HCT116 (cell line): ENCODE measurements around the gene ABRACL.

Experiments
- CEBPB ChIP-seq: IDR thresholded peaks from 2 replicates; pipeline ENCODE4 v1.6.1; 2012; ENCODE audit warnings: low read depth
- CTCF ChIP-seq, 3 experiments: fragments of 200-600 bp in 1 of 3; sonication (generic) in 1 of 3; IDR thresholded peaks in 2 of 3; conservative IDR thresholded peaks in 1 of 3; 2 replicates each; pipeline ENCODE4 v1.5.1; 2012 to 2017; ENCODE audit warnings: low read depth in 2 of 3, low read length in 2 of 3, antibody characterized with exemption in 1 of 3, borderline replicate concordance in 1 of 3, control low read depth in 1 of 3, mild to moderate bottlenecking in 1 of 3, mixed read lengths in 1 of 3, mixed run types in 1 of 3, moderate library complexity in 1 of 3; ENCODE audit not compliant: insufficient read depth in 1 of 3
- ELF1 ChIP-seq: IDR thresholded peaks from 2 replicates; pipeline ENCODE4 v1.6.1; 2012; ENCODE audit warnings: low read depth, borderline replicate concordance
- EZH2 ChIP-seq: fragments of 200-600 bp; sonication (generic); IDR thresholded peaks from 2 replicates; pipeline ENCODE4 v1.6.1; 2017; ENCODE audit warnings: antibody characterized with exemption, mixed run types
- JUND ChIP-seq: IDR thresholded peaks from 2 replicates; pipeline ENCODE4 v1.6.1; 2012
- MAX ChIP-seq: IDR thresholded peaks from 2 replicates; pipeline ENCODE4 v1.6.1; 2012
- POLR2A ChIP-seq: IDR thresholded peaks from 2 replicates; pipeline ENCODE4 v1.7.0; 2011; ENCODE audit warnings: borderline replicate concordance; ENCODE audit not compliant: insufficient read depth, insufficient read length; ENCODE audit errors: extremely low read depth
- POLR2AphosphoS5 ChIP-seq: IDR thresholded peaks from 2 replicates; pipeline ENCODE4 v1.6.1; 2011; ENCODE audit warnings: mild to moderate bottlenecking, low read depth, low read length, moderate library complexity
- RAD21 ChIP-seq: IDR thresholded peaks from 2 replicates; pipeline ENCODE4 v1.6.1; 2012; ENCODE audit warnings: low read depth, mild to moderate bottlenecking
- SIN3A ChIP-seq: IDR thresholded peaks from 2 replicates; pipeline ENCODE4 v1.6.1; 2012; ENCODE audit warnings: low read depth
- SRF ChIP-seq: IDR thresholded peaks from 2 replicates; pipeline ENCODE4 v1.6.1; 2012; ENCODE audit warnings: low read depth
- YY1 ChIP-seq: IDR thresholded peaks from 2 replicates; pipeline ENCODE4 v1.6.1; 2011; ENCODE audit warnings: low read length, low read depth, moderate library complexity, mild to moderate bottlenecking; ENCODE audit not compliant: insufficient replicate concordance; ENCODE audit errors: extremely low read depth

GRCh38 chr6:139058029-139058428 lies 29.5 kb downstream of the ABRACL start:
- no peak for TF ChIP-seq EZH2
- no peak for TF ChIP-seq CTCF (IDR thresholded peaks at IDR 0.05 in 2 of 3, conservative IDR thresholded peaks at IDR 0.05 in 1 of 3; ENCODE audit: borderline replicate concordance in 1 of 3, insufficient read depth in 1 of 3, low read depth in 2 of 3, low read length in 2 of 3)
- TF ChIP-seq JUND, result no peak
- no peak for TF ChIP-seq POLR2A
- no peak for TF ChIP-seq MAX
- TF ChIP-seq SRF, result no peak
- TF ChIP-seq SIN3A, result no peak
- no peak for TF ChIP-seq ELF1
- TF ChIP-seq POLR2AphosphoS5, result no peak
- no peak for TF ChIP-seq RAD21
- TF ChIP-seq CEBPB, result no peak
- no peak for TF ChIP-seq YY1
